Measurements from ENCODE around the gene CCNB1.

DNA sequence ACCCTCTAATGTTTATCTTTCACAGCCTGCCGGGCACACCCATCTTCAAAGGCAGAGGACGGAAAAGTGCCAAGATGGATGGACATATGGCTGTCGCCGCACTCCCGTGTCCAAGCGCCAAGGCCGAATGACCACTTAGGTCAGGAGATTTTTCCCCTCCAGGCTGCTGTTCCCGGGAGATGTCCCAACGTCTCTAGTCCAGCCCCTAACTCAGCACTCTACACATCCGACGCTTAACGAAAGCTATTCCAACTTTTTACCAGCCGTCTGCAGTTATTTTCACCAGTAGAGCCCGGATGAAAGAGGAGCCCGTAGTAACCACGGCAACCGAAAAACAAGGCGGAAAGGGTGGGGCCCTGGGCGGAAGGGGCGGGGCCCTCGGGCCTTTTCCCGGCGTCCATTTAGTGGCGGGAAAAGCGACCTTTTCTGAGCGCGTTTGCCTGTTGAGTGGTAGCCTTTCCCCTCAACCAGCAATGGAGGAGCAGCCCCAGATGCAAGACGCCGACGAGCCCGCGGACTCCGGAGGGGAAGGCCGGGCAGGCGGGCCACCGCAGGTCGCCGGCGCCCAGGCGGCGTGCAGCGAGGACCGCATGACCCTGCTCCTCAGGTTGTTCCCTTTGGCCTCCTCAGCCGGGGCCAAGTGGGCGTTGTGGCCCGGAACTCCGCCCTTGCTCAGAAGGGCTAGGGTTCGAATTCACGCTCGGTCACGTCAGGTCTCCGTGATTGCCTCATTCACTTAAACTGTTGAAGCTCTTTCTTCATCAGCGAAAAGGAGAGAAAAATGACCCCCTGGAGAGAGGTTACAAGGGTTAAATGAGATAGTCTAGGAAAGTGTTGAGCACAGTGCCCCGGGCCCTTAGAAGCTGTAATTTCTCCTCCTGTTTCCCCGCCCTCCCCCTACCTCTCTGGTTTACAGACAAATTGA lies 22.5 kb downstream of the CCNB1 start, which contains the start of gene CENPH:
- TF ChIP-seq, protein P1, sequence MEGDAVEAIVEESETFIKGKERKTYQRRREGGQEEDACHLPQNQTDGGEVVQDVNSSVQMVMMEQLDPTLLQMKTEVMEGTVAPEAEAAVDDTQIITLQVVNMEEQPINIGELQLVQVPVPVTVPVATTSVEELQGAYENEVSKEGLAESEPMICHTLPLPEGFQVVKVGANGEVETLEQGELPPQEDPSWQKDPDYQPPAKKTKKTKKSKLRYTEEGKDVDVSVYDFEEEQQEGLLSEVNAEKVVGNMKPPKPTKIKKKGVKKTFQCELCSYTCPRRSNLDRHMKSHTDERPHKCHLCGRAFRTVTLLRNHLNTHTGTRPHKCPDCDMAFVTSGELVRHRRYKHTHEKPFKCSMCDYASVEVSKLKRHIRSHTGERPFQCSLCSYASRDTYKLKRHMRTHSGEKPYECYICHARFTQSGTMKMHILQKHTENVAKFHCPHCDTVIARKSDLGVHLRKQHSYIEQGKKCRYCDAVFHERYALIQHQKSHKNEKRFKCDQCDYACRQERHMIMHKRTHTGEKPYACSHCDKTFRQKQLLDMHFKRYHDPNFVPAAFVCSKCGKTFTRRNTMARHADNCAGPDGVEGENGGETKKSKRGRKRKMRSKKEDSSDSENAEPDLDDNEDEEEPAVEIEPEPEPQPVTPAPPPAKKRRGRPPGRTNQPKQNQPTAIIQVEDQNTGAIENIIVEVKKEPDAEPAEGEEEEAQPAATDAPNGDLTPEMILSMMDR (IDR thresholded peaks at IDR 0.05) = no peak
- peak in 2 of 3 donors; percentile 34 to 59 for TF ChIP-seq POLR2A (IDR thresholded peaks at IDR 0.05)
